HG03558 (cell line): ENCODE measurements around the gene SRCIN1.
"Not testable (repeated sequence)": the region's sequence is repeated elsewhere in the genome, so short reads cannot be mapped to it uniquely, and the experiment has no call there.

Experiments used
- ATAC-seq: cut with Tn5 transposase; IDR thresholded peaks from one replicate; pipeline ENCODE4 v1.9.1; 2021; ENCODE audit warnings: moderate number of reproducible peaks; ENCODE audit not compliant: unreplicated experiment; ENCODE audit errors: extremely low read depth

The SRCIN1 gene

DNA sequence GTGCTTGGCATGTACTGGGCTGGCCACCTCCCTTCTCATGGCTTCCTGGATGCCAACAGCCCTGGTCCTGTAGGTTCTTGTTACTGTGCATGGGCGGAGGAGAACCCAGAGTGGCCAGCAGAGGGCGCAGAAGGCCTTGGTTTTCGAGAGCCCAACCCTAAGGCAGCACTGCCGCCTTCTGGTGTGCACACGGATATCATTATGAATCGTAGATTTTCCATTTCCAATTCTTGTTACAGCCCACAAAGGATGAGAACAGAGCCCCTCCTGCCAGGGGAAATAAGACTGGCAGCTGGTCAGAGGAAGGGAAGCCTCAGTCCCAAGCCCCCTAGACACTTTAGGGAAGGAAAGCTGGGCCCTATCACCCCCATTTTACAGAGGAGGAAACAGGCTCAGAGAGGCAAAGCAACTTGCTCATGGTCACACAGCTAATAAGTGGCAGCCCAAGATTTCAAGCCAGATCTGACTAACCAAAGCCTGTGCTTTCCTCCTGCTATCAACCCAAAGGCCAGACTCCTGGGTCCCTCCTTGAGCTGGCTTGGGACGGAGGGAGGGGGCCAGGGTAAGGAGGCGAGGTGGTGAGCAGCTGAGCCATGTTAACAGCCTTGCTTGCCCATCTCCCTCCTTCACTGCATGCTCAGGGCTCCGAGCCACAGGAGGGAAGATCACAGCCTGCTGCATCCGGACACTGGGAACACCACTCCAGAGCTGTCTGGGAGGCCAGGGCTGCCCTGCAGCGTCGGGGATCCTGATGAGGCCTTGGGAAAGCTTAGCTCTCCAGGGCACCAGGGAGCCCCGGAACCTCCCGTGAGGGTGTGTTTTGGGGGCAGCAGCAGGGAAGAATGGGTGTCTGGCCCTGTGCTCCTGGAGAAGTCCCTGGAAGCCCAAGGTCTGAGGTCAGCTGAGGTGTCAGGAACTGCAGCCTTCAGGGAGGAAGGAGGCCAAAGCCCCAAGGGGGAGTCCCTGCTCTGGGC is 113.4 kb downstream of the SRCIN1 start:
- not testable (repeated sequence) for ATAC-seq

- not testable (repeated sequence) for ATAC-seq
These were observed 114.2 kb downstream of the SRCIN1 start for GRCh38 chr17:38491346-38492066.

DNA sequence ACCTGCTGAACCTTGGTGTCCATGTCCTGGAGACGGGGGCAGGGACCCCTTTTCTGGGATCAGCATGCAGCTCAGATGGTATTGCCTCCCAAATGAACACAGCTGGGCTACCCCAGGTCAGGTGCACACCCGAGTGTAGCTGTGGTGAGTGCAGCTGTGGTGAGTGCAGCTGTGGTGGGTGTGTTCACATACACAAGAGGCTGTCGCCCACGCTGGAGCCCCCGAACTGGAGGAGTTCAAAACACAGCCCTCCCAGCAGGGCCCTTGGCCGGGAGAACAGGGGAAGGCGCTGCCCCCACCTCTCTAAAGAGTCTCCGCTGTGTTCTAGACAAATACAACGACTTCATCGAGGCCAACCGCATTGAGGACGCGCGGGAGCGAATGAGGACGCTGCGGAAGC is 116.0 kb downstream of the SRCIN1 start:
- not testable (repeated sequence) for ATAC-seq

- ATAC-seq = not testable (repeated sequence)
These were observed 120.0 kb downstream of the SRCIN1 start for GRCh38 chr17:38485681-38486298.

- ATAC-seq = no peak
These were observed 120.6 kb downstream of the SRCIN1 start for GRCh38 chr17:38485146-38485468.

DNA sequence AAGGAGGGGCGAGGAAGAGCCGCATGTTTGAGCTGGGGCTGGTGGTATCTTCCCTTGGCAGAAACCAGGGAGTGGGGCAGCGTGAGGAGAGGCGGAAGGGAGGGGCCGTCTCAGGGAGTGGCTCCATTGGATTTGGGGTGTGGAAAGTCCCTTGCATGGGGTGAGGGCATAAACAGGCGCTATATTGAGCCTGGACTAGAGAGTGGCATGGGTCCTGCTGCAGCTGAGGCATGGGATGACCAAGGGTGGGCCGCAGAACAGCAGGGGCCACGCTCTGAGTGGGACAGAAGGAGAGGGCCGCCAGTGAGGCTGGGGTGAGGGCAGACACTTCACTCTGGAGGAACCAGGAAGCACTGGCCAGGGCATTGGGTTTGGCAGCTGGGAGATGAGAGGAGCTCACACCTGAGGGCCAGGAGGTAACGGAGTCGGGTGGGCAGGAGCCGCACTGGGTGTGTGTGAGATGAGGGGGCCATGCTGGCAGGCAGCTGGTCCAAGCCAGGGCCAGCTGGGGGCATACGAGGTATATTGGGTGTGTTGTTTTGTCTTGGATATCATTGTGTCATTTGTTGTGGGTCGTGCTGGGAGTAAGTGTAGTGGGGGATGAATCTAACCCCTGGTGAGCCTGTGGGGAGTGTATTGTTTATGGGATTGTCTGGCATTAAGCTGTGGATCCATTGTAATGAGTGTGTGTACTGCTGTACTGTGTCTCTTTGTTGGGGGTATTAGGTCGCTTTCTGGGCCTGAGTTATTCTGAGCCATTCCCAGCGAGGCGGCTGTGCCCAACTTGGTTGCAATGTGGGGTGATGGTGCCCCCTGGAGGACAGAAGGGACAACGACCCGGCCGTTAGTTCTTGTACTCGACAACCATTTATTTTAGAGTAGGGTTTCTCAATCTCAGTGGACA is 121.3 kb downstream of the SRCIN1 start:
- not testable (repeated sequence) for ATAC-seq

DNA sequence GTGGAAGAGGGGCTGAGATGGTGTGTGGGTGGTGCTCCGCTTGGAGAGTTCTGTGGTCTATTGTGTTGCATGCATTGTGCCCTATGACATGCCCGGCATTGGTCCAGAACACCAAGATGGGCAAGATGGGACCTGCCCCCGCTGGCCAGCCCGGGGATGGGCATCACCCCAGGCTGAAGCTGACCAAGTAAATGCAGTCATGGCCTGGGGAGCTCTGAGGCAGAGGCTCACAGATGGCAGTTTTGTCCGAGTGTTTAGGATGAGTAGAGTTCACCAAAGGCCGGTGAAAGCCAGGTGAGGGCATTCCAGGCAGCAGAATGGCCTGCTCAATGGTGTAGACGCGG is 123.1 kb downstream of the SRCIN1 start:
- not testable (repeated sequence) for ATAC-seq

- ATAC-seq = not testable (repeated sequence)
These were observed 123.6 kb downstream of the SRCIN1 start for GRCh38 chr17:38482039-38482699.
